OCI-M2 (cell line): ENCODE results near the gene CCDC66.

Source experiments
- DNase-seq: peaks from one replicate; lab custom pipeline; 2025; ENCODE audit not compliant: unreplicated experiment; lab: John Stamatoyannopoulos, UW

The CCDC66 gene

DNA sequence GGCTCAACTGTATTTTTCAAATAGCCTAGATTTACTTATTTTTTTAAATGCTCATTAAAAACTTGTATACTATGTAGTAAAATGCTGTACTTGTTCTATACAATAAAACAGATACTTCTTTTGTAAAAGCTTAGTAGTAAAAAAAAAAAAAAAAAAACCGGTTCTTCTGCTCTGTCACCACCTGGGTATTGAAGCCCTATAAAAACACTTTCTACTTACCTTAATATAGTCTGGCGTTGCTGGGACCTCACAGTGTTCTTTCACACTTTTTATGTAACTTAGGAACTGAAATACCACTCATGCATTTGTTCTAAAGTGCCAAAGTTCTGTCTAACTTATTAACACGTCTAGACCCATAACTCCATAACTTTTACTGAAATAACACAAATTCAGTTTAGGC lies 64.7 kb downstream of the CCDC66 start:
- DNase-seq = no peak

DNA sequence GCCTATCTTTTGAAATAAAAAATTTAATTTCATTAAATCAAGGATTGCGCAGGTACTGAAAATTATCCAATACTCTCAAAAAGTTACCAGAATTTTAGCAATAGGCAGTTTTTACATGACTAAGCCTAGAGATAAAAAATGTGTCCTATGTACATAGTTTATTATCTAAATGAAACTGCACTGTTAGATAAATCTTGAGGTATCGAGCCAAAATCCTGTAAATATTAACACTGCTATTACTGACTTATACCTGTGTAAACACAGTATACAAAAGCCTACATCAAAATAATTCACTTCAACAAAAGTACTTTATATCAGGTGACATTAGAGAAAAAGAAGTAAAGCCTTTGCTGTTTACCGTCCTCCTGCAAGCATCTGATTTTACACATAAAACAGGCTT lies 65.4 kb downstream of the CCDC66 start:
- no peak for DNase-seq

DNA sequence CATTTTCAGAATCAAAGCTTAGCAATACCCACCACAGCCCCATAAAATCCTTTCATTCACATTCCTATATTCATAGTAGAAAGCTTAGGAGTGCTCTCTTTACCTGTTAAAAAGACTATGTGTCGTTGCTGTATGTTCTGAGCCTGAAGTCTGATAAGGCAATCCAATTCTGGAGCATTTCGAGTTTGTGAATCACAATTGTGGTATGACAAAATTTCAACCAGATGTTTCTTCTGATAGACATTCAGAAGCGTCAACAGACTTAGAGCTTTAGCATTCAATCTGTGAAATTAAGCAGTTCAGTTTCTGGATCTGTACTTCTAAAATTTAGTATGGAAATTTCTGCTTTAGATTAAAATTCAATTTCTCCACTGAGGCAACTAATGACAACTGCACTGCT lies 67.8 kb downstream of the CCDC66 start:
- DNase-seq = no peak

DNA sequence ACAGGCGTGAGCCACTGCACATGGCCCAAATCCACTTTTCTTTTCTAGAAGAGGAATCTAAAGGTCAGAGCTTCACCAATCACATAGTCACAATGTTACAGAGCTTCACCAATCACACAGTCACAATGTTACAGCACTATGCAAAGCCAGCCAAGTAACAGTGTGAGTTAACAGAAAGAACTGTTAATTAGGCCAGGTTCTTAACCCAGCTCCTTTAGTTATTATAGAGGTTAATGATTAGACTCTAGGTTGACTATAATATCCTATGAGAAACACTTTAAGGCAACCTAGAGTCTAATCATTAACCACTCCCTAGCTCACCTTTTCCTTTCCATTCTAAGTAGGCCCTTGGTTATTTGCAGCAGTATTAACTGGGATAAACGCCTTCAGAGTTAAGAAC lies 72.1 kb downstream of the CCDC66 start:
- DNase-seq = no peak

DNA sequence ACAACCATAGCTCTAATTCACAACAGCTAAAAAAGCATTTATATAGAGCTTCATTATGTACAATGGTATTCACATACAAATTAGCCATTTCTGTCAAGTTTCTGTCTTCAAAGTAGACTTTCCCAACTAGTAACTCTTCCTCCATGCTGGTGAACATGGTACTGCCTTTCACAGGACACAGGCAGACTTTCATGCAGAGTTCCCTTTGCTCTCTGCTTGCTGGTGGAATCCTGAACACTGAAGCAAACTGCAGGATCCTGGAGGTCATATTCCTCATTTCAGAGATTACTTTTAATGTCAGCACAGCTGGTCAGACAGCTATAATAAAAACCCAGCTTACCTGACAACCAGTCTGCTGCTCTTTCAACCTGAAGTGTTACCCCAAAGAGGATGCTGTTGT lies 72.5 kb downstream of the CCDC66 start:
- no peak for DNase-seq

DNA sequence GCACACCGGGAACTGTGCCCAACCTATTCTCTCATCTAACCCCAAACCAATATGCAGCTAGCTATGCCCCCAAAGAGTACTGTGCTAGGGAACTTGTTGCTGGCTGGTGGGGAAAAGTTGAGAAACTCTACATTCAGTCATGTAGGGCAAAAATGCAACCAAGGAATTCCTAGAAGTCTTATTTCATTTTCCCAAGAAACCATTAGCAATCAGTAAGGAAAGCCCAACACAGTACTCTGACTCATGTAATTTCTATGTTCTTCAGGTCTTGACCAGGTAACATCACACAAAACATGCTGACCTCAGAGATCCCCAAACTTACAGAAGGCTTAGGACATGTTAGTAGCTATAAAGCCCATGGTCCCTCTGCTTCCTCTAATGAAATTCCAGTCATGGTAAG lies 74.0 kb downstream of the CCDC66 start:
- DNase-seq = no peak

DNA sequence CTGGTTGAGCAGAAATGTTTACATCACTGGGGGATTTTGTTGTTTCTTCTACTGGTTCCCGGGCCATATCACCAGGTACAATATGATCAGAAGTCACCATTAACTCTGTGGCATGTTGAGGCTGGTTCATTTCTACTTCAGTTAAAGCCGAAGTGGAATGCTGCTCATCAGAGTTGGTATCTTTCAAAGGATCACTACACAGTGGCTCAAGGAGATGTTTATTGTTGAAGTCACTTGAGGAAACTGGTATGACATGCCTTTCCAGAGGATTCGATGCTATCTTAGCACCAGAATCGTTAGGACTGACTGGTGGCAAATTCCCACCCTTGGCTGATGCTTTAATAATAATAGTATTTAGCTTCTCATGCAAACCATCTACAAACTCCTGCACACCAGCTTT lies 76.2 kb downstream of the CCDC66 start:
- no peak for DNase-seq

DNA sequence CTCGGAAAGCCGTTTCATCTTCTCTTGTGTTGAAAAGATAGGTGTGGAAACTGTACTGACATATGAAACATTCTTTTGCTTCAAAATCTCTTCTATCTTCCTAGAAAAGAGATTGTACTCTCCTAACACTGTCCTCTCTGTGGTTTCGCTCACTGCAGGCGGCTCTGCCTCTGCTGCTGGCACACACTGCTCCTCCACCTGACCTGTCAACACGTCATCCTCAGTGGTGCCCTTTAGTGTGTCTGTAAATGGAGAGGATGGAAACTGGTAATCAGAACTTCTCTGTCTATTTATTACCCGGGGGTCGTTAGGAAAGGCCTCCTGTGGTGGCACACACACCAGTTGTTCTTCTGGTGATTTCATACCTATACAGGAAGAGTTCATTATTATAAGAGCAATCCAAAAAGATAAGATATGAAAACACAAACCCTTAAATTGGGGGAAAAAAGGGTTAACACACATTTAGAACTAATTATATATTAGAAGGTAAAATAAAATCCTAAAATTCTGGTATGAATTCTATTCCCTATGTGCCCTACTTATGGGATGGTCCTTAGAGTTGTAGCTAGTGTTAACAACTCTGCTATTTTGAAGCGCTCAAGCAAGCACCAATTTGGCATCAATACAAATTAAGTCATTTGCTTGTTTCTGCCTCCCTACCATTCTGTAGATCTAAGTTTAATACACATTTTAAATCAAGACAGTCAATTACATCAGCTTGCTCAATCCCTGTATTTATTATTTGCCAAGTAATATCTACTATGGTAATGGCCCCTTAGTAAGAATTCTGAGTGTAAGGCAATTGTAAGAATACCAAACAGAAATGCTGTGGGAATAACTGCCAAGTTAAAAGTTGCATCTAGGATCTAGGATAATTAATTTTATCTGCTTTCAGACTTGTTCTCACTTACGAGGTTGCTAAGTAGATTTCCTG lies 76.9 kb downstream of the CCDC66 start:
- no peak for DNase-seq

DNA sequence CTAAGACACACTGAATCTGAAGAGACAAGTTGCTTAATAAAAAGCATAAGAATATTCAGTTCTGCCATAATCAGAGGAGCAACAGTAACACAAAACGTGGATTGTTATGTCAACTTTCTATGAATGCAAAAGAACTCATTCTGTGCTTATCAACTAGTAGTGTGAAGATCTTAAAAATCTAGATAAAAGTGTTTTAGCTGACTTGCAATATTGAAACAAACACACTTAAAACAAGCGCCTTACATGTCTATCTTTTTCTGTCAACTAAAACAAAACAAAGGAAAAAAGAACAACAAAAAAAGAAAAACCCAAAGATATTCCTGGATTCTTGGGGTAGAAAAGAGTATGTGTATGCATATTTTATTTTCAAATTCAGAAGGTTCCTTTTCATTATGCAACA lies 88.4 kb downstream of the CCDC66 start:
- no peak for DNase-seq

DNA sequence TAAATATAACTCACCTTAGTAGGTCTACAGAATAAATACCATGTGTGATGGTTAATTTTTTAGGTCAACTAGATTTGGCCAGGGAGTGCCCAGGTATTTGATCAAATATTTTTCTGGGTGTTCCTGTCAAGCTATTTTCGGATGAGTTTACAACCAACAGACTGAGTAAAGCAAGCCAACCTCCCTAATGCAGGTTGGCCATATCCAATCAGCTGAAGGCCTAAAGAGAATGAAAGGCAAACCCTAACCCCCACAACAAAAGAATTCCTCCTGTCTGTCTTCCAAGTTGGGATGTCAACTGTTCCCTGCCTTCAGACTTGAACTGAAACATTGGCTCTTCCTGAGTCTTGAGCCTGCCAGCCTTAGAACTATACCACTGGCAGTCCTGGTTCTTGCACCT lies 97.5 kb downstream of the CCDC66 start:
- DNase-seq = no peak

DNA sequence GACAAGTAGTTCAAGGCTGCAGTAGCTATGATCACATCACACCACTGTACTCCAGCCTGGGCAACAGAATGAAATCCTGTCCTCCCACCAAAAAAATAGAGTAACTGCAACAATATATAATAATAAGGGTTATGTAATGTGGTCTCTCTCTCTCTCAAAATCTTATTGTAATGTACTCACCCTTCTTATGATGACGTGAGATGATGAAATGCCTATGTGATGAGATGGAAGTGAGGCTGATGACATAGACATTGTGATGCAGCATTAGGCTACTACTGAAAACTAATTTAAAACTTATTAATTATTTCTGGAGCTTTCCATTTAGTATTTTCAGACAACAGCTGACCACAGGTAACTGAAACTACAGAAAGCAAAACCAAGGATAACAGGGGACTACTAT lies 98.7 kb downstream of the CCDC66 start:
- DNase-seq = no peak

DNA sequence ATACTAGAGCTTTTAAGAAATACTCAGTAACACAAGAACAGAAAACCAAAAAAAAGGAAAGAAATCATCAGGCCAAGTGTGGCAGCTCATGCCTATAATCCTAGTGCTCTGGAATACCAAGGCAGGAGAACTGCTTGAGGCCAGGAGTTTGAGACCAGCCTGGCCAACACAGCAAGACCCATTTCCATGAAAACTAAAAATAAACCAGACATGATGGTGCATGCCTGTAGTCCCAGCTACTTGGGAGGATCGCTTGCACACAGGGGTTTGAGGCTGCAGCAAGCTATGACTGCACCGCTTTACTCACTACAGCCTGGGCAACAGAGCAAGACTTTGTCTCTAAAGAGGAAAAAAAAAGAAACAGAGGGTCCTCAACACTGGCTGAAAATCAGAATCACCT lies 107.8 kb downstream of the CCDC66 start:
- DNase-seq = no peak

DNA sequence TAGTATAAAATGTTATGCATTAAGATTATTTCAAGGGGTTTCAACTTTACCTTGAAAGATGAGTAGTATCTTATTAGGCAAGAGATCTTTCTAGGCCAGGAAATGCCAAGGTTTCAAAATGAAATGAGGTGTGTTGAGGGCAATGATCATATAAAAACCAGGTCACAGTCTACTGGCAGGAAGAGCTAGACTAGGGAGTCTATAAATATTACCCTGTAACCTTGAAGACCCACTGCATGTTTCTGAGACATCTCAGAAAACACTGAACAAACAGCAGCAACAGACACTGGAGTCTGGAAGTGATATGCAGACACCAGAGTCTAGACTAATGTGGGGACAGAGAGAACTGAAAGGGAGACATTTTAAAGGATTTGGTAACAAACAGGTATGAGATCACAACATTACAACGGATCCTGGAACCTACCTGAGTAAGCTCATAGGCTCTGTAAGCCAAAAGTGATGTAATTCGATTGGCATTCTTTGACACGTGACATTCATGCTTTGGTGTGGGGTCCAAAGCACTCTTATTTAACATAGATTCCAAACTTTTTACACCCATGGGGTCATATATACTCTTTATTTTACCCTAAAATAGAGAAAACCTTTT lies 111.1 kb downstream of the CCDC66 start:
- DNase-seq = no peak
